GM18868 (cell line): ENCODE data around the gene MCMBP.
A peak's percentile ranks its signal among the peaks of the same experiment; 100 is the strongest.

ENCODE experiments used
- ATAC-seq: cut with Tn5 transposase; IDR thresholded peaks from one replicate; pipeline ENCODE4 v1.9.1; 2021; ENCODE audit warnings: mild to moderate bottlenecking, moderate library complexity; ENCODE audit not compliant: unreplicated experiment

The MCMBP gene

GRCh38 chr10:119786117-119786769 is 86.4 kb downstream of the MCMBP start:
- no peak for ATAC-seq

- peak; percentile 91 for ATAC-seq
These were observed 88.1 kb downstream of the MCMBP start for GRCh38 chr10:119784340-119785067.

- no peak for ATAC-seq
These were observed 89.0 kb downstream of the MCMBP start for GRCh38 chr10:119783665-119784027.

GRCh38 chr10:119782981-119783664 is 89.5 kb downstream of the MCMBP start:
- ATAC-seq, result no peak

- ATAC-seq, result no peak
These were observed 91.1 kb downstream of the MCMBP start for GRCh38 chr10:119781498-119781897.

GRCh38 chr10:119780879-119781480 is 91.7 kb downstream of the MCMBP start:
- ATAC-seq, result no peak
